ENCODE measurements around the gene NGEF. TPM values are rescaled to one million over a fixed set of nuclear protein-coding genes. Genes with fewer than 3 reads are reported as not detected.

Gene NGEF
- total RNA-seq, 1 donor from 2014 or later = 0.16 TPM

DNA sequence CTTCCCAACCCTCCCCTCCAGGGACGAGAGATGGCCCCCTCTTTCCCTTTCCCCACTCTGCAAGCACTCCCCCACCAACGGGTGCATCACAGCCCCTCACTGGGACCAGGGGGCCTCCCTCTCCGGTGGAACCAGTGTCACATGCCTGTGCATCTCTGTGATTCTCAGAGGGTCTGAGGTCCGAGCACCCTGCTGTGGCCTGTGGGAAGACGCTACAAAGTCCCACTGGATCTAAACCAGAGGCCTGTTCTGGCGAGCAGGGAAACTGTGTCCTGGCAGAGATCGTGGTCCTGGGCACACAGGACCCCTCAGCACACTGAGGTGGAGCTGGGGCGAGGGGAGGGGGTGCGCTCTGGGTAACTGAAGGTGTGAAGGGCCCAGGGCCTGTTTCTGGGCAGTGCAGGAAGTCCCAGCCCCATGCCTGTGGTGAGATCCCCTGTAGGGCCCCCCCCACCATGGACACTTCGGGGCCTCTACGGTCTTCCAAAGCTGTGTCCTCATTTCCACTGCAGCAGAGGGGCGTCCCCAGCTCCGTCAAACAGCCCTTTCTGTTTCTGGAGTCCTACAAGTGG is 135.0 kb downstream of the NGEF start:
- Mint-ChIP-seq H3K4me1 (ENCODE audit: low read depth, unreplicated experiment) (no peaks in the 10 kb centered on the region), H3K27me3 (ENCODE audit: low read depth, unreplicated experiment) (peaks cover 18% of the 10 kb centered on the region), H3K36me3 (ENCODE audit: low read depth, unreplicated experiment) (peaks cover 6% of the 10 kb centered on the region), H3K4me3 (ENCODE audit: unreplicated experiment) (no peak overlapping the region), H3K27ac (ENCODE audit: unreplicated experiment) (no peak overlapping the region), H3K9me3 (ENCODE audit: unreplicated experiment) (no peaks in the 10 kb centered on the region)
- H3K4me3 ChIP-seq (ENCODE audit: insufficient read depth, low read depth, low read length) = no peak overlapping the region
- no peaks in the 10 kb centered on the region for H3K36me3 ChIP-seq (ENCODE audit: insufficient read depth, low read length)
- H4K20me1 ChIP-seq (ENCODE audit: insufficient read depth, low read length) = no peaks in the 10 kb centered on the region
- no peak overlapping the region for H3K4me2 ChIP-seq (ENCODE audit: low read length)
- H3K27me3 ChIP-seq (ENCODE audit: insufficient read depth, low read length) = no peaks in the 10 kb centered on the region
- H3K79me2 ChIP-seq (ENCODE audit: insufficient read depth, low read length) = no peaks in the 10 kb centered on the region
- no peak overlapping the region for H2AFZ ChIP-seq (ENCODE audit: low read depth, low read length)
- no peaks in the 10 kb centered on the region for H3K9me3 ChIP-seq (ENCODE audit: insufficient read depth, low read depth, low read length)
- DNase-seq (ENCODE audit: low read depth) (no peak), FAIRE-seq (no peak)
- TF ChIP-seq EZH2 (IDR thresholded peaks at IDR 0.05; ENCODE audit: insufficient read depth, low read length) = no peak
- TF ChIP-seq, protein P1, sequence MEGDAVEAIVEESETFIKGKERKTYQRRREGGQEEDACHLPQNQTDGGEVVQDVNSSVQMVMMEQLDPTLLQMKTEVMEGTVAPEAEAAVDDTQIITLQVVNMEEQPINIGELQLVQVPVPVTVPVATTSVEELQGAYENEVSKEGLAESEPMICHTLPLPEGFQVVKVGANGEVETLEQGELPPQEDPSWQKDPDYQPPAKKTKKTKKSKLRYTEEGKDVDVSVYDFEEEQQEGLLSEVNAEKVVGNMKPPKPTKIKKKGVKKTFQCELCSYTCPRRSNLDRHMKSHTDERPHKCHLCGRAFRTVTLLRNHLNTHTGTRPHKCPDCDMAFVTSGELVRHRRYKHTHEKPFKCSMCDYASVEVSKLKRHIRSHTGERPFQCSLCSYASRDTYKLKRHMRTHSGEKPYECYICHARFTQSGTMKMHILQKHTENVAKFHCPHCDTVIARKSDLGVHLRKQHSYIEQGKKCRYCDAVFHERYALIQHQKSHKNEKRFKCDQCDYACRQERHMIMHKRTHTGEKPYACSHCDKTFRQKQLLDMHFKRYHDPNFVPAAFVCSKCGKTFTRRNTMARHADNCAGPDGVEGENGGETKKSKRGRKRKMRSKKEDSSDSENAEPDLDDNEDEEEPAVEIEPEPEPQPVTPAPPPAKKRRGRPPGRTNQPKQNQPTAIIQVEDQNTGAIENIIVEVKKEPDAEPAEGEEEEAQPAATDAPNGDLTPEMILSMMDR (IDR thresholded peaks at IDR 0.05; ENCODE audit: insufficient read depth, low read depth, low read length) = no peak
- H3K9ac ChIP-seq (ENCODE audit: low read length) = no peak overlapping the region
- H3K27ac ChIP-seq (ENCODE audit: low read depth, low read length) = no peak overlapping the region
- H3K4me1 ChIP-seq (ENCODE audit: insufficient read depth, low read length) = no peaks in the 10 kb centered on the region

DNA sequence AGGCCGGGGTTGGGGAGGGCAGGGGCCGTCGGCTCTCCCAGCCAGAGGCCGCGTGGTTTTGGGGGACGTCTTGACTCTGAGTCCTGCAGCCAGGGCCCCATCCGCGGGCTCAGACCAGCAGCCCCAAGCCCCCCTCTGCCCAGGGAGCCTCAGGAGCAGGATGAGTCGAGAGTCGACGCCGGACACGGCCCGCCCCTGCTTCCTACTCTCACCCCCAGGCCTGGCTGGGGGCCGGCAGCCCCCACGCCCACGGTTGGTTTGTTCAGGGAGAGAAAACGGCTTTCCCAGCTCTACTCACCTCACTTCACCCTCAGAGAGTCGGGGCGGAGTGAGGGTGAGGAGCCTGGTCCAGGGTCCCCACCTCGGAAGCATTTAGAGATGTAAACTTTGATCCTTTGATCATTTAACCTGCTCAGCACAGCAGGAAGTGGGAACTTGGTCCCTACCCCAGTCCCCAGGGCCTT is 136.0 kb downstream of the NGEF start:
- H3K79me2 ChIP-seq (ENCODE audit: insufficient read depth, low read length) = no peaks in the 10 kb centered on the region
- Mint-ChIP-seq H3K27me3 (ENCODE audit: low read depth, unreplicated experiment) (peaks cover 15% of the 10 kb centered on the region), H3K4me3 (ENCODE audit: unreplicated experiment) (no peak overlapping the region), H3K36me3 (ENCODE audit: low read depth, unreplicated experiment) (peaks cover 6% of the 10 kb centered on the region), H3K27ac (ENCODE audit: unreplicated experiment) (no peak overlapping the region), H3K4me1 (ENCODE audit: low read depth, unreplicated experiment) (no peaks in the 10 kb centered on the region), H3K9me3 (ENCODE audit: unreplicated experiment) (no peaks in the 10 kb centered on the region)
- no peak overlapping the region for H2AFZ ChIP-seq (ENCODE audit: low read depth, low read length)
- H3K9ac ChIP-seq (ENCODE audit: low read length) = no peak overlapping the region
- no peaks in the 10 kb centered on the region for H3K9me3 ChIP-seq (ENCODE audit: insufficient read depth, low read depth, low read length)
- H3K4me1 ChIP-seq (ENCODE audit: insufficient read depth, low read length) = no peaks in the 10 kb centered on the region
- peak overlapping the region; percentile 85 for H3K4me2 ChIP-seq (ENCODE audit: low read length)
- FAIRE-seq (no peak), DNase-seq (ENCODE audit: low read depth) (no peak)
- TF ChIP-seq EZH2 (IDR thresholded peaks at IDR 0.05; ENCODE audit: insufficient read depth, low read length) = no peak
- TF ChIP-seq, protein P1 (IDR thresholded peaks at IDR 0.05; ENCODE audit: insufficient read depth, low read depth, low read length) = no peak
- no peaks in the 10 kb centered on the region for H3K27me3 ChIP-seq (ENCODE audit: insufficient read depth, low read length)
- no peak overlapping the region for H3K4me3 ChIP-seq (ENCODE audit: insufficient read depth, low read depth, low read length)
- H3K36me3 ChIP-seq (ENCODE audit: insufficient read depth, low read length) = no peaks in the 10 kb centered on the region
- H4K20me1 ChIP-seq (ENCODE audit: insufficient read depth, low read length) = no peaks in the 10 kb centered on the region
- no peak overlapping the region for H3K27ac ChIP-seq (ENCODE audit: low read depth, low read length)
